Measurements from ENCODE around the gene OLA1. TPM values are rescaled to one million over a fixed set of nuclear protein-coding genes. Genes with fewer than 3 reads are reported as not detected.
"Not testable (repeated sequence)": the region's sequence is repeated elsewhere in the genome, so short reads cannot be mapped to it uniquely, and the experiment has no call there.

Gene OLA1
- total RNA-seq, 1 donor from 2014 or later, result 323 TPM

- H3K36me3 Mint-ChIP-seq, result peaks cover 27% of the 10 kb centered on the region
- H3K4me3 ChIP-seq, result peak overlapping the region; percentile 67
- no peak for DNase-seq (ENCODE audit: low spot score)
- H3K27ac Mint-ChIP-seq, result no peak overlapping the region
- no peaks in the 10 kb centered on the region for H3K27me3 Mint-ChIP-seq (ENCODE audit: insufficient read depth, low read depth)
- H3K36me3 ChIP-seq, result peaks cover 5% of the 10 kb centered on the region
- H3K4me1 ChIP-seq, result peaks cover 13% of the 10 kb centered on the region
- H4K20me1 ChIP-seq (ENCODE audit: low read depth), result peaks cover 44% of the 10 kb centered on the region
- H3K9ac ChIP-seq, result peak overlapping the region; percentile 15
- peaks cover 63% of the 10 kb centered on the region for H3K79me2 ChIP-seq (ENCODE audit: low read depth)
- no peaks in the 10 kb centered on the region for H3K9me3 ChIP-seq (ENCODE audit: low read depth)
- H3K27ac ChIP-seq, result no peak overlapping the region
- peaks cover 31% of the 10 kb centered on the region for H3K4me1 Mint-ChIP-seq
- H3K27me3 ChIP-seq, result peaks cover 9% of the 10 kb centered on the region
- H3F3A ChIP-seq (ENCODE audit: low read depth), result peaks cover 11% of the 10 kb centered on the region
- H3K9me3 Mint-ChIP-seq, result no peaks in the 10 kb centered on the region
- TF ChIP-seq EZH2 (IDR thresholded peaks at IDR 0.05) (no peak), CTCF (IDR thresholded peaks at IDR 0.05) (no peak), EZH2phosphoT487 (IDR thresholded peaks at IDR 0.05) (no peak)
- H3K4me3 Mint-ChIP-seq, result peak overlapping the region; percentile 88
- H3K4me2 ChIP-seq, result peak overlapping the region; percentile 89
- H2AFZ ChIP-seq (replicated peaks), result no peak overlapping the region
Observed at GRCh38 chr2:174246944-174247381, 1.4 kb downstream of the OLA1 start.

- not testable (repeated sequence) for H3K9ac ChIP-seq, H3K9me3 Mint-ChIP-seq, H3K27ac Mint-ChIP-seq
Observed at GRCh38 chr2:174245628-174246027, 2.7 kb downstream of the OLA1 start.

GRCh38 chr2:174245065-174245464 is 3.3 kb downstream of the OLA1 start:
- H3K4me3 Mint-ChIP-seq, result no peak overlapping the region
- Histone ChIP-seq H3K4me2 (no peak overlapping the region), H3F3A (ENCODE audit: low read depth) (peaks cover 11% of the 10 kb centered on the region), H4K20me1 (ENCODE audit: low read depth) (peaks cover 56% of the 10 kb centered on the region), H3K27ac (no peak overlapping the region), H3K27me3 (peaks cover 9% of the 10 kb centered on the region), H3K9ac (no peak overlapping the region), H2AFZ (replicated peaks) (no peak overlapping the region), H3K4me1 (peaks cover 13% of the 10 kb centered on the region), H3K9me3 (ENCODE audit: low read depth) (no peaks in the 10 kb centered on the region), H3K4me3 (no peak overlapping the region), H3K79me2 (ENCODE audit: low read depth) (peaks cover 82% of the 10 kb centered on the region), H3K36me3 (peaks cover 5% of the 10 kb centered on the region)
- H3K9me3 Mint-ChIP-seq, result no peaks in the 10 kb centered on the region
- no peak for DNase-seq (ENCODE audit: low spot score)
- TF ChIP-seq CTCF (IDR thresholded peaks at IDR 0.05) (no peak), EZH2phosphoT487 (IDR thresholded peaks at IDR 0.05) (no peak)
- H3K27ac Mint-ChIP-seq, result no peak overlapping the region
- peaks cover 31% of the 10 kb centered on the region for H3K4me1 Mint-ChIP-seq
- peaks cover 41% of the 10 kb centered on the region for H3K36me3 Mint-ChIP-seq
- no peaks in the 10 kb centered on the region for H3K27me3 Mint-ChIP-seq (ENCODE audit: insufficient read depth, low read depth)

More at GRCh38 chr2:174245628-174246027, 2.7 kb downstream of the OLA1 start:
- H3F3A ChIP-seq (ENCODE audit: low read depth), result peaks cover 11% of the 10 kb centered on the region
- H3K4me2 ChIP-seq; H3K4me3 ChIP-seq; H3K36me3 ChIP-seq; H3K9me3 ChIP-seq (ENCODE audit: low read depth); DNase-seq (ENCODE audit: low spot score); H3K27me3 Mint-ChIP-seq (ENCODE audit: insufficient read depth, low read depth); H3K4me3 Mint-ChIP-seq; H3K27ac ChIP-seq; H2AFZ ChIP-seq (replicated peaks); H3K27me3 ChIP-seq: not testable (repeated sequence)
- H3K79me2 ChIP-seq (ENCODE audit: low read depth), result peaks cover 76% of the 10 kb centered on the region
- peaks cover 13% of the 10 kb centered on the region for H3K4me1 ChIP-seq
- H3K4me1 Mint-ChIP-seq, result peaks cover 31% of the 10 kb centered on the region
- peaks cover 38% of the 10 kb centered on the region for H3K36me3 Mint-ChIP-seq
- H4K20me1 ChIP-seq (ENCODE audit: low read depth), result peaks cover 52% of the 10 kb centered on the region

GRCh38 chr2:174243812-174244211 is 4.5 kb downstream of the OLA1 start:
- H3K36me3 ChIP-seq, result peaks cover 5% of the 10 kb centered on the region
- H4K20me1 ChIP-seq (ENCODE audit: low read depth), result peaks cover 69% of the 10 kb centered on the region
- peaks cover 11% of the 10 kb centered on the region for H3F3A ChIP-seq (ENCODE audit: low read depth)
- Mint-ChIP-seq H3K27me3 (ENCODE audit: insufficient read depth, low read depth) (no peaks in the 10 kb centered on the region), H3K36me3 (peaks cover 41% of the 10 kb centered on the region), H3K4me3 (no peak overlapping the region), H3K4me1 (peaks cover 26% of the 10 kb centered on the region), H3K27ac (no peak overlapping the region), H3K9me3 (no peaks in the 10 kb centered on the region)
- no peaks in the 10 kb centered on the region for H3K27me3 ChIP-seq
- no peak for TF ChIP-seq CTCF (IDR thresholded peaks at IDR 0.05)
- TF ChIP-seq EZH2 (IDR thresholded peaks at IDR 0.05), result no peak
- TF ChIP-seq EZH2phosphoT487 (IDR thresholded peaks at IDR 0.05), result no peak
- H3K4me2 ChIP-seq, result no peak overlapping the region
- H3K4me3 ChIP-seq, result no peak overlapping the region
- H2AFZ ChIP-seq (replicated peaks), result no peak overlapping the region
- no peaks in the 10 kb centered on the region for H3K9me3 ChIP-seq (ENCODE audit: low read depth)
- H3K9ac ChIP-seq, result no peak overlapping the region
- H3K79me2 ChIP-seq (ENCODE audit: low read depth), result peaks cover 94% of the 10 kb centered on the region
- DNase-seq (ENCODE audit: low spot score), result no peak
- H3K27ac ChIP-seq, result no peak overlapping the region
- H3K4me1 ChIP-seq, result peaks cover 13% of the 10 kb centered on the region

Measured in neural progenitor cell (in vitro differentiated cells).